ENCODE data around the gene SGPL1.

GRCh38 chr10:70908406-70909296, 92.9 kb downstream of the SGPL1 start:
- TF ChIP-seq CTCF (IDR thresholded peaks at IDR 0.05; ENCODE audit: control extremely low read depth in 1 of 3, insufficient read depth in 1 of 3, low read depth in 1 of 3, low read length in 3 of 3) (no peak), POLR2A (IDR thresholded peaks at IDR 0.05; ENCODE audit: control extremely low read depth in 1 of 2, low read depth in 2 of 2, low read length in 2 of 2) (no peak), EZH2 (IDR thresholded peaks at IDR 0.05; ENCODE audit: low read depth, low read length, severe bottlenecking) (no peak), SIN3A (conservative IDR thresholded peaks at IDR 0.05 in 1 of 2, IDR thresholded peaks at IDR 0.05 in 1 of 2; ENCODE audit: low read depth in 1 of 2, low read length in 2 of 2) (no peak), CHD2 (IDR thresholded peaks at IDR 0.05; ENCODE audit: low read length) (no peak)
- TF ChIP-seq, protein P1, sequence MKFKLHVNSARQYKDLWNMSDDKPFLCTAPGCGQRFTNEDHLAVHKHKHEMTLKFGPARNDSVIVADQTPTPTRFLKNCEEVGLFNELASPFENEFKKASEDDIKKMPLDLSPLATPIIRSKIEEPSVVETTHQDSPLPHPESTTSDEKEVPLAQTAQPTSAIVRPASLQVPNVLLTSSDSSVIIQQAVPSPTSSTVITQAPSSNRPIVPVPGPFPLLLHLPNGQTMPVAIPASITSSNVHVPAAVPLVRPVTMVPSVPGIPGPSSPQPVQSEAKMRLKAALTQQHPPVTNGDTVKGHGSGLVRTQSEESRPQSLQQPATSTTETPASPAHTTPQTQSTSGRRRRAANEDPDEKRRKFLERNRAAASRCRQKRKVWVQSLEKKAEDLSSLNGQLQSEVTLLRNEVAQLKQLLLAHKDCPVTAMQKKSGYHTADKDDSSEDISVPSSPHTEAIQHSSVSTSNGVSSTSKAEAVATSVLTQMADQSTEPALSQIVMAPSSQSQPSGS (IDR thresholded peaks at IDR 0.05; ENCODE audit: low read length): no peak
